Measurements from ENCODE around the gene TOP2B.

Gene TOP2B

GRCh38 chr3:25563601-25564000 lies 101.1 kb downstream of the TOP2B start:
- no peak for DNase-seq (ENCODE audit: low read depth in 2 of 2)

GRCh38 chr3:25558796-25559195 lies 105.9 kb downstream of the TOP2B start:
- no peak for DNase-seq (ENCODE audit: low read depth in 2 of 2)

GRCh38 chr3:25558121-25558520 lies 106.6 kb downstream of the TOP2B start:
- DNase-seq (ENCODE audit: low read depth in 2 of 2): no peak

DNA sequence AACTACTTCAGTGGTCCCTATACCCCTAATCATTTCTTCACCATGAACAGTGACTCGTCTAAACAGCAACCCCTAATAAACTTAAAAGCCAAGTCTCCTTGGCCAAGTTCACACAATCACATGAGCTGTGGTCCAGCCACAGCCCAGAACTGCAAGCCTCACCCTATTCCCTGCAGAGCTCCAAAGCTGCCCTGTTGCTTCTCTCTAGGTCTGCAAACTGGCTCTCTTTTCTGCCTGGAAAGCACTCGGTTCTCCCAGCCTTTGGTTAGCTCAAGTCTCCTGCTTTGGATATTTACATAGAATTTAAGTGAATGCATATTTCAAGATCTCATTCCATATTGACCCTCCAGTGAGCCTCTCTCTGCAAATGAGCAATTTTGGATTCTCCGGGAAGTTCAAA lies 107.0 kb downstream of the TOP2B start:
- no peak for DNase-seq (ENCODE audit: low read depth in 2 of 2)

DNA sequence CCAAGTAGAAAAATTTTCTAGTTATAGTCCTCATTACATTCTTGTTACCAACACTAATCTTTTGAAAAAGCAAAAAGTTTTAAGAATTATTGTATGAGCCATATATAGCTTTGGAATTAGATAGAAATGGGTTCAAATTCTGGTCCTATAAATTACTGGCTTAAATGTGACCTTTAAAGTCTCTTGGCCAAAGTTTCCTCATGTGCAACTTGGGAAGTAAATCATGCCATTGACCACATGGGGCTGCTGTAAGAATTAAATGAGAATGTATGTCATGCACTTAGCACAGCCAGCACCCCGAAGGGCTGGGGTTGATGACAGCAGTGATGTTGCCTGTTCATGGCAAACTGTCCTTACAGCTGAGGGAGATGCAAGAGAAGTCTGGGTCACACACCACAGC lies 108.3 kb downstream of the TOP2B start:
- DNase-seq (ENCODE audit: low read depth in 2 of 2): no peak

DNA sequence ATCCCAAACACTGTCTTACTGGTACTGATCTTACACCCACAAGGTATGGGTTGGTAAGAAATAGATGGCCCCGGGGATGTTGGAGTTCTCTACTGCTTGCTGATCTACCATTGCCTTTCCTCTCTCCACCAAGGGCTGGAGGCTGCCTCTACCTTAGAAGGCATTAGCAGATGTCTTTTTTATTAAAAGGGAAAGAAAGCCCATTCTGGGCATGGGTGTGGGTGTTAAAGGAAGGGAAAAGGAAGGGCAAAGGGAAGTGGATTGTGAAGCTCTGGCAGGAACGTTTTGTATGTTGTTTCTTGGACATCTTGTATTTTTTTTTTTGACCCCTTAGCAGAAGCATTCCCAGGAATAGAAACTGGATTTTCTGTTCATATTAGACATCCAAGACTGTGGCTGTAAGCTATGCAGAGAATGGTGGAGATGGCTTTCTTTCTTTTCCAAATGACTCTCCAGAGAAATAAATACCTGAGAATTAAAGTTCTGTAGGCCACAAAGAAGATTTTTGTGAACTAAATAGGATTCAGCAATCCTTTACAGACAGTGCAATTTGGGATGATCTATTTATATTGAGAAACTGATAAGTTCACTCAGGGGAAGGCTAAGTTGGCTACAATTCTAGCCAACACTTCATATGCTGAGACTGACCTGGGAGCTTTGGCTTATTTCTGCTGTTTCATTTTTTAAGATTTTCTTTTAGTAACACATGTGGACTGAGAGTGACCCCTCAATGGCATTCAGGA lies 108.8 kb downstream of the TOP2B start:
- no peak for DNase-seq (ENCODE audit: low read depth in 2 of 2)

DNA sequence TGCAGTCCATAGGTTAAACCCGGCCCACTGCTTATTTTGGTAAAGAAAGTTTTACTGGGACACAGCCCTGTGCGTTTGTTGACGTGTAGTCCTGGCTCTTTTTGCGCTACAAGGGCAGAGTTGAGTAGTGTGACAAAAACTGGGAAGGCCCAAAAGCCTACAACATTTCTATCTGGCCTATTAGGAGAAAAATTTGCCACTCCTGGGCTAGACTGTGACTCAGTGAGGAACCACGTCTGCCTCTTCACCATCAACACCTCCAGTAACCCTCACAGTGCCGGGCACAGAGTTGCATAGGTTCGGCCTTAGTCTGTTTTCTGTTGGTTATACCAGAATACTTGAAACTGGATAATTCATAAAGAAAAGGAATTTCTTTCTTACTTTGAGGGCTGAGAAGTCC lies 110.3 kb downstream of the TOP2B start:
- no peak for DNase-seq (ENCODE audit: low read depth in 2 of 2)

GRCh38 chr3:25552251-25552650 lies 112.5 kb downstream of the TOP2B start:
- DNase-seq (ENCODE audit: low read depth in 2 of 2): no peak

DNA sequence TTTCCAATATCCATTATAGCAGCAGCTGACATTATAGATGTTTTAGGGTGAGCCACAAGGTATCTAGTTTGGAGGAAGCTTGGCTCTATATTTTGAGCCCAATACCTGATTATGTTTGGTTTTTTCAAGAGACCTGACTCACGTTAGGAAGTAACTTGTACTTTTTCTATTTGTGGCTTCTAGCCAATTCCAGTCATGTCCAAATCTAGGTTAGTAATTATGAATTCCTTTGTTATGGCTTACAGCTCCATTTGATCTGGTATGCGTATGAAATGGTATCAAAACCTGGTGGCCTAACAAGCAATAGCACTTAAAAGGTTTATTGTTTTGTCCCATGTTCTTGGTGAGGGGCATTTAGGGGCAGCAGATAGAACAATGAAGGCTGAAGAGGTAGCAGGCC lies 115.9 kb downstream of the TOP2B start:
- no peak for DNase-seq (ENCODE audit: low read depth in 2 of 2)

DNA sequence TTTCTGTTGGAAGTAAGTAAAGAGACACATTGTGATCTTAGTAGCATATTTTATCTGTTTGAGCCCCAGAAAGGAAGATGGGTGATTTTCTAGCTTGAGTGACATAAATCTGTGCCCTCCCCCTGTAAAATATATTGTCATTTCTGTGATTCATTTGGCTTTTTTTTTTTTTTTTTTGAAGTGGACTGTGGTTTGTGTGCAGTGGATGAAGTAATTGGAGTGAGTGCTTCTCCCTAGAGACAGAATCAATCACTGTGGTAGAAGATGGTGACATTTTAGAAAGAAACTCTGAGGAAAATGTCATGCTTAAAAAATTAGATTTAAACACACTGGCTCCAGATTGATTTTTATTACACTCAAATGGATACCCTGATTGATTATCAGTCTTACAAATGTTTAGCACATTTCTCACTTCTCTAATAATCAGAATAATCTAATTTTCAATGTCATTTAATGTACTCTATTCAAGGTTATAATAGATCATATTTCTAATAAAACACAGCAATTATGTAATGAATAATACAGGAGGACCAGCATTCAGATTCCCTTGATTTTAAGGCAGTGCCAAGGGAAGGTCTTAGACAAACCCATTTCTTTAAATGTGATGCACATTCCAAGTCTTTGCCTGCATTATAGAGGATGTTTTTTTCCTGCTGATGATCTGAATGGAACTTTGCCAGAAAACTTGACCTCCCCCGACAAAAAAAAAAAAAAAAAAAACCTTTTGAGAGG lies 116.6 kb downstream of the TOP2B start:
- DNase-seq (ENCODE audit: low read depth in 2 of 2): no peak

All from stimulated activated CD8-positive, alpha-beta memory T cell treated with anti-CD3 and anti-CD28 coated beads, Interleukin-7, amount 100 ng/mL, for 4 hours (primary cell).